HEK293 (cell line): ENCODE results near the gene HRH4.

ENCODE experiments used
- BCL11A ChIP-seq: fragments of 450-650 bp; formaldehyde crosslinking; IDR thresholded peaks from 2 replicates; pipeline ENCODE4 v1.5.1; 2016; ENCODE audit warnings: low read depth, missing biosample characterization, missing genetic modification characterization
- CTCF ChIP-seq: fragments of 450-650 bp; formaldehyde crosslinking; IDR thresholded peaks from 2 replicates; pipeline ENCODE4 v1.5.1; 2016; ENCODE audit warnings: missing biosample characterization, missing genetic modification characterization
- SETDB1 ChIP-seq: IDR thresholded peaks from one replicate; pipeline ENCODE4 v1.6.1; 2017; ENCODE audit warnings: mild to moderate bottlenecking, low read length, moderate library complexity, mixed read lengths; ENCODE audit not compliant: insufficient read length
- YY1 ChIP-seq: fragments of 450-650 bp; formaldehyde crosslinking; IDR thresholded peaks from 2 replicates; pipeline ENCODE4 v1.5.1; 2018; ENCODE audit warnings: missing biosample characterization, missing genetic modification characterization
- ZNF138 ChIP-seq: fragments of 450-650 bp; formaldehyde crosslinking; IDR thresholded peaks from 2 replicates; pipeline ENCODE4 v1.5.1; 2016; ENCODE audit warnings: missing biosample characterization, missing genetic modification characterization, borderline replicate concordance
- ZNF274 ChIP-seq, 2 experiments: fragments of 200-500 bp in 1 of 2; fragments of 450-650 bp in 1 of 2; sonication (Bioruptor generic) in 1 of 2; formaldehyde crosslinking in 1 of 2; IDR thresholded peaks; 2 replicates each; pipeline versions ENCODE4 v1.5.1 to v1.6.1; 2014 to 2016; ENCODE audit warnings: borderline replicate concordance in 1 of 2, inconsistent platforms in 1 of 2, low read length in 1 of 2, missing biosample characterization in 1 of 2, missing genetic modification characterization in 1 of 2
- ZNF335 ChIP-seq: fragments of 450-650 bp; formaldehyde crosslinking; conservative IDR thresholded peaks from 2 replicates; pipeline ENCODE4 v1.5.1; 2016; ENCODE audit warnings: missing biosample characterization, missing genetic modification characterization
- ZNF571 ChIP-seq: fragments of 450-650 bp; formaldehyde crosslinking; IDR thresholded peaks from 2 replicates; pipeline ENCODE4 v1.5.0; 2017; ENCODE audit warnings: missing biosample characterization, missing genetic modification characterization
- ZNF610 ChIP-seq: fragments of 450-650 bp; formaldehyde crosslinking; IDR thresholded peaks from 2 replicates; pipeline ENCODE4 v1.5.1; 2016; ENCODE audit warnings: missing biosample characterization, missing genetic modification characterization, borderline replicate concordance

DNA sequence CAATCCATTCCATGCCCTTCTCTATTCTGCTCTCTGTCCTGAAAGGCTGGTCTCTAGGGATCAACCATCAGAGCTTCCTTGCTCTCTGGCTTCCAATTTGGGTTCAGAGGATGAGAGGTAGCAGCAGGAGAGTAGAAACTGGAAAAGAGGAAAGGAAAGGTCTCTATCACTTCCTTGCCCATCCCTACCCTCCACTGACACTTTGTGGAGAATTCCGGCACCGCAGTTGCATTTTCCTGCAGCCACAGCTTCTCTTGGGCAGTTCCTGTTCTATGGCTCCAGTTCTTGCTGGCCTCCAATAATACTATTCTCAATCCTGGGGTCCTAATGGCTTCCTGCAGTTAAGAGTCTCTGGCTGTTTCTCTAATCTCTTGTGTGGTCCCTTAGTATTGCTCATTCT, 47.3 kb upstream of the HRH4 start:
- peak; percentile 38; the same call in 1 of the 2 replicates for TF ChIP-seq CTCF
- no peak for TF ChIP-seq SETDB1
- TF ChIP-seq ZNF138 (tag by site-specific recombination): no peak
- no peak for TF ChIP-seq ZNF335 (tag by site-specific recombination)
- TF ChIP-seq YY1 (tag by site-specific recombination): no peak
- TF ChIP-seq ZNF571 (tag by site-specific recombination): no peak
- no peak for TF ChIP-seq ZNF274 (IDR thresholded peaks at IDR 0.05; ENCODE audit: low read length)
- TF ChIP-seq ZNF274 (tag by site-specific recombination; IDR thresholded peaks at IDR 0.05; ENCODE audit: borderline replicate concordance): no peak
- no peak for TF ChIP-seq ZNF610
- TF ChIP-seq BCL11A (tag by site-specific recombination): no peak
